ENCODE results near the gene RIMS1.

The RIMS1 gene

DNA sequence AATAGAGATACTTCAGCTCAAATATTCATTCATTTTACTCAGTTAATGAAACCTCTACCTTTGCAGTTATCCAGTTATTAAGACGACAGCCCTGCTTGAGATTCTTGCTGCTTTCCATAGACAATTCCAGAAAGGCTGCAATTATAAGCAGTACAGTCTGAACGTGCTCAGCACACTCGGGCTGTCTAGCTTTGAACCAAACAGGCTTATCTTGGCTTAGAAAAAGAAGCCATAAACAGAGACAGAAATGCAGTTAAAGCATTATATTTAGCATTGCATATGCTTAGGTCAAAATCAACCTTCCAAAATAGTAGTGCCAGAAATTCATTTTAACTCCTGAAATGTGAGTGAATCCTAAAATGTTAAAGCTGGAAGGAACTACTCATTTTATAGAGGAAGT, 531.4 kb downstream of the RIMS1 start:
- TF ChIP-seq, protein P1, sequence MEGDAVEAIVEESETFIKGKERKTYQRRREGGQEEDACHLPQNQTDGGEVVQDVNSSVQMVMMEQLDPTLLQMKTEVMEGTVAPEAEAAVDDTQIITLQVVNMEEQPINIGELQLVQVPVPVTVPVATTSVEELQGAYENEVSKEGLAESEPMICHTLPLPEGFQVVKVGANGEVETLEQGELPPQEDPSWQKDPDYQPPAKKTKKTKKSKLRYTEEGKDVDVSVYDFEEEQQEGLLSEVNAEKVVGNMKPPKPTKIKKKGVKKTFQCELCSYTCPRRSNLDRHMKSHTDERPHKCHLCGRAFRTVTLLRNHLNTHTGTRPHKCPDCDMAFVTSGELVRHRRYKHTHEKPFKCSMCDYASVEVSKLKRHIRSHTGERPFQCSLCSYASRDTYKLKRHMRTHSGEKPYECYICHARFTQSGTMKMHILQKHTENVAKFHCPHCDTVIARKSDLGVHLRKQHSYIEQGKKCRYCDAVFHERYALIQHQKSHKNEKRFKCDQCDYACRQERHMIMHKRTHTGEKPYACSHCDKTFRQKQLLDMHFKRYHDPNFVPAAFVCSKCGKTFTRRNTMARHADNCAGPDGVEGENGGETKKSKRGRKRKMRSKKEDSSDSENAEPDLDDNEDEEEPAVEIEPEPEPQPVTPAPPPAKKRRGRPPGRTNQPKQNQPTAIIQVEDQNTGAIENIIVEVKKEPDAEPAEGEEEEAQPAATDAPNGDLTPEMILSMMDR (conservative IDR thresholded peaks at IDR 0.05) = no peak

DNA sequence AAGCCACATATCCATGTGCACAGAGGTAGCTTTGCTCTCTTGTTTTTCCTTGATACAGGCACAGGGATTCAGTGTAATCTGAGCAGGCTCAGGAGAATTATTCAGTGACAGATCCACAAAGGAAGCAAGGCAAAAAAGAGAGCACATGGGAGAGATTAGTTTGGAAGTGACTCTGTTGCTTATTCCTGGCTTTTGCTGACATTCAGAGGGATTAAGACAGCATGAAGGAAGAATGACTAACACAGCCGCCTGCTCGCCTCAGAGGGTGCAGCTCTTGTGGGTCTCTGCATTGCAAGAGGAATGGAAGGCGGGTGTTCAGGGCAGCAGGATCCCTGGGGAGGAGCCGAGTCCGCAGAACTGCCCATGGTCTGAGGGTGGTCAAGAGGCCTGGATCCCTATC, 532.1 kb downstream of the RIMS1 start:
- no peak overlapping the region for H3K27ac ChIP-seq
- TF ChIP-seq, protein P1 (conservative IDR thresholded peaks at IDR 0.05) = no peak

More for the DNA sequence above, 531.4 kb downstream of the RIMS1 start:
- no peak overlapping the region for H3K27ac ChIP-seq

DNA sequence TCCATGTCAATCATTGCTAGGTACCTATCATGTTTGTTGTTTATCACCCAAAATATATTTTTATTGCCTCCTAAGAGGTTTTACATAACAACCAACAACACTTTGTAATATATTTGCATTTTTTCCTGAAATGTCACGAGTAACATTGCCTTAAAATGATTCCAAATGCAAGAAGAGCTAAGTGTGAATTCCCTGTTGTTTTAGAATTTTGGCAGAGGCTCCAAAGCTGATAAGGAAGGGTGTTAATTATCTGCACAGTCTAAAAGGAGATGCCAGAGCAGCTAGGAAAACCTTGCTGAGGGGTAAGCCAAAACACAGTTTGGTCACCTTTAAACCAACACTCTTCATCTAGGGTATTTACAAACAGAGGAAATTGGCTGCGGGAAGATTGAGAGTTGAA, 533.6 kb downstream of the RIMS1 start:
- H3K27ac ChIP-seq = no peak overlapping the region
- TF ChIP-seq, protein P1 (conservative IDR thresholded peaks at IDR 0.05) = no peak

DNA sequence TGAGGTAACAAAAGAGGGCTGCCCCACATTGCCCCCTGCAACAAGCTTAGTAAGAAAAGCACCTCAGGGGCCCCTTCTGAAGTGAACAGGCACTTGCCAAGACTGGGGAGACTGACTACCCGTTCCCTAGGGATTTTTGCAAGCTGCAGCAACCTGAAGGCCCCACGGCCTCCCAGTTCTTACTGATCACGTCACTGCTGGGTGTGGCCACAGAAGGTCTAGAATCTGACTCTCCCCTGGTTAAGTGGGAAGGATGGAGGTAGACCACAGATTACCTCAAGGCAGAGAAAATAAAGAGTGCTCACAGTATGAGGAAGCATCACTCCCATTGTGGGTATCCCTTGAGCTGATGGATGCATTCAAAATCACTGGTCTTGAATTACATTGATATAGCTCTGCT, 534.1 kb downstream of the RIMS1 start:
- TF ChIP-seq, protein P1 (conservative IDR thresholded peaks at IDR 0.05) = no peak
- H3K27ac ChIP-seq = no peak overlapping the region

DNA sequence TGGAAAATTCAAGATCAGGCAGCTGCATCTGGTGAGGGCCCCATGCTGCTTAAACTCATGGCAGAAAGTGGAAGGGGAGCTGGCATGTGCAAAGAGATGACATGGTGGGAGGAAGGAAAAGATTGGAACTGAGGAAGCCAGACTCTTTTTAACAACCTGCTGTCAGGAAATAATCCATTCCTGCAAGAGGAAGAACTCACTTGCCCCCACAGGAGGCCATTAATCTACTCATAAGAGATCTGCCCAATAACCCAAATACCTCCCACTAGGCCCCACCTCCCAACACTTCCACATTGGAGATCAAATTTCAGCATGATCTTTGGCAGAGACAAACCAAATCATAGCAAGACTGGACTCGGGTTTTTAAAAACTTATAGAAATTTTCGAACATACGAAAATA, 535.0 kb downstream of the RIMS1 start:
- no peak overlapping the region for H3K27ac ChIP-seq
- TF ChIP-seq, protein P1 (conservative IDR thresholded peaks at IDR 0.05) = no peak

DNA sequence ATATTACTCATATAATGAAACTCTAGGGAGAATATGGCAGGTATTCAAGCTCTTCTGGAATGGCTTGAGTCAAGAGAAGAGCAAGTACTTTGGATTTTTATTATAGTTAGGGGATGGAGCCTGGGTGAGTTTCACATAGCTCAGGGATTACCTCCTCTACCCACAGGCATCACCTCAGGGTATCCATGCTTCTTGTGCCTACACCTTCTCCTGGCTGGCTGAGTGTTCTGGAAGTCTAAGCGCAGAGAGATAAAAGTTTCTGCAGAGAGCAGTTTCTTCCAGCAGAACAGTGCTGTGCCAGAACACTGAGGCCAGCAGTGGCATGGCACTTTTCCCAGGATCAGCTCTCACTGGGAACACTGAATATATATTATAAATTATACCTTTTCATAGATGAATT, 535.8 kb downstream of the RIMS1 start:
- no peak overlapping the region for H3K27ac ChIP-seq
- TF ChIP-seq, protein P1 (conservative IDR thresholded peaks at IDR 0.05) = no peak

DNA sequence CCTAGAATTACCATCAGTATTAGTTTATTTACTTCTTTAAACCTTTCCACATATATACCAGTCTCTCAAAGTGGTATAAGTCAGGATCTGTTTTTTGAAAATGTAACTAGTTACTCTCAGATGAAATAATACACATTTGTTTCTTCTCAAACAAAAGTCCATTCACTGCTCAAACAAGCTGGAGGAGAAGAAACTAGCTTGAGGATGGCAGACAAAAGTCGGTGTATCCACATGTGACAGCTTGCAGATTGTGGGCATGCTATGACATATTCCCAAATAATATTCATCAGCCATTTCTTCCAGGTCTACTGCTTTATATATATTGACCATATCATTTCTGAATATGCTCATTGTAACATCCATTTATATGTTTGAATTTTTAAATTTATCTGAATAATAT, 538.1 kb downstream of the RIMS1 start:
- TF ChIP-seq, protein P1 (conservative IDR thresholded peaks at IDR 0.05) = no peak
- no peak overlapping the region for H3K27ac ChIP-seq

Measured in VCaP (cell line).